ENCODE measurements around the gene PTTG1IP.

Gene PTTG1IP

DNA sequence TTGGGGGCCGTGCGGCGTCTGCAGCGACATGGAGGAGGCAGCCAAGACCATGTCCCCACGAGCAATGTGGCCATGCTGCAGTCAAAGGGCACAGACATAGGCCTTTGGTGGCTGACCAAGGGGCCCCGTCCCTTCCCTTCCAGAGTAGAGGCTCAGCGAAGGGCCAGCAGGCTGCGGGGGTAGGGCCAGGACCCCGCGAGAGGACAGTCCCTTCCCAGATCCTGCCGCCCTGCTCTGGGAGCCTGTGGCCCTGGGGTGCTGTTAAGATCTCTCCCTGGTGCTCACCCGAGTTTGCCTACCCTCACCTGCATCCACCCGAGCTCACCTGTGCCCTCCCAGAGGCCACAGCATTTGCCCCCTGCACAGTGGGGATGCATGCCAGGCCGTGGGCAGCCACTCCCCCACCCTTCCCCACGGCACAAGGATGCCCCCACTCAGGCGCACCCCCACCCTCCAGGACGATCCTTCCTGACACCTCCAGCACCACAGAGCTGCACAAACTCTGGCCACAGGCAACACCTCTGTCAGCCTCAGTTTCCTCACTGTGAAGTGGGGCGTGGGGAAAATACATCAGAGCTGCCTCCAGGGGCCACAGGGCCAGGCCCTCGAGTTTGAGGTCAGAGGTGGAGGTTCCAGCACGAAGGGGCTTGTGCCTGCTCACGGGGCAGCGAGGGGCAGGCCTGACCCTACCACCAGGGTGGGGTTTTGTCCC, 31.7 kb upstream of the PTTG1IP start:
- TF ChIP-seq, protein P1, sequence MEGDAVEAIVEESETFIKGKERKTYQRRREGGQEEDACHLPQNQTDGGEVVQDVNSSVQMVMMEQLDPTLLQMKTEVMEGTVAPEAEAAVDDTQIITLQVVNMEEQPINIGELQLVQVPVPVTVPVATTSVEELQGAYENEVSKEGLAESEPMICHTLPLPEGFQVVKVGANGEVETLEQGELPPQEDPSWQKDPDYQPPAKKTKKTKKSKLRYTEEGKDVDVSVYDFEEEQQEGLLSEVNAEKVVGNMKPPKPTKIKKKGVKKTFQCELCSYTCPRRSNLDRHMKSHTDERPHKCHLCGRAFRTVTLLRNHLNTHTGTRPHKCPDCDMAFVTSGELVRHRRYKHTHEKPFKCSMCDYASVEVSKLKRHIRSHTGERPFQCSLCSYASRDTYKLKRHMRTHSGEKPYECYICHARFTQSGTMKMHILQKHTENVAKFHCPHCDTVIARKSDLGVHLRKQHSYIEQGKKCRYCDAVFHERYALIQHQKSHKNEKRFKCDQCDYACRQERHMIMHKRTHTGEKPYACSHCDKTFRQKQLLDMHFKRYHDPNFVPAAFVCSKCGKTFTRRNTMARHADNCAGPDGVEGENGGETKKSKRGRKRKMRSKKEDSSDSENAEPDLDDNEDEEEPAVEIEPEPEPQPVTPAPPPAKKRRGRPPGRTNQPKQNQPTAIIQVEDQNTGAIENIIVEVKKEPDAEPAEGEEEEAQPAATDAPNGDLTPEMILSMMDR (IDR thresholded peaks at IDR 0.05), result no peak

DNA sequence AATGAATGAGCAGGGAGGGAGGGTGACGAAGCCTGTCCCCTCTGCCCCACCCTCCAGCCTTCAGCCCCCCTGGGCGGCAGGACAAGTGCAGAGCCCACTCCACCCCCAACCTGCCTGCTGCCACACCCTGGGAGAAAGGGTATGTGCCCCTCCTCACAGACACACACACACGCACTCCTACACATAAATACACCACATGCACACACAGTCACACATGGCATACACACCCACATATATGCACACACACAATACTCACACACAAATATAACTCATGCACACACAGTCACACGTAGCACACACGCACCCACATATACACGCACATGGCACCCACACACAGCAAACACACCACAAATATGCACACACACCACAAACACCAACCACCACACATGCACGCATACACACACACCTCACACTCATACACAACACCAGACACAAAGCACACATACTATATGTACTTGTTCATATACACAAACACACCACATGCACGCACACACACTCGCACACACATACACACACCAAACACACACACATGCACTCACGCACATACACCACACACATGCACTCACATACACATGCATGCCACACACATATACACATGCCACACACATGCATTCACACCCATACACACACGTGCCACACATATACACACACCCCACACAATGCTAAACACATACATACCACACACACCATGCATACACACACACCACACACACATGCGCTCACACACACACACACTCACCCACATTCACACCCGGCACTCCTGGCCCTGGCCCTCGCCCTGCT, 30.8 kb upstream of the PTTG1IP start:
- TF ChIP-seq, protein P1 (IDR thresholded peaks at IDR 0.05), result no peak

DNA sequence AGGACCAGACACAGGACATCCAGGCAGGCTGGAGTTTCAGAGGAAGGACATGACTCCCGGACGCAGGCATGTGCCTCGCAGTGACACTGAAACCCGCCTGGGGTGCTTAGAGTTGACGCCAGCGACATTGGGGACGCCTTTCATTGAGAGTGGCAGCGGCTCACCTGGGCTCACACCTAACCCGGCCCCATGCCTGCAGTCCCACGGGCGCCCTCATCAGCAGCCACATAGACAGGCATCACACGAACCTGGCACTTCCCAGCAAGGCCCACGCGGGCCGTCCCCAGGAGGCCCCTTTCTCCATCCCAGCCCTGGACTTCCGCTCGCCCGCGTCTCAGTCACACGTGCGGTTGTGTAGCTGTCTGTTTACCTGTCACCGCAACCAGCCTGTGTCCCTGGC, 30.2 kb upstream of the PTTG1IP start:
- TF ChIP-seq, protein P1 (IDR thresholded peaks at IDR 0.05), result no peak

DNA sequence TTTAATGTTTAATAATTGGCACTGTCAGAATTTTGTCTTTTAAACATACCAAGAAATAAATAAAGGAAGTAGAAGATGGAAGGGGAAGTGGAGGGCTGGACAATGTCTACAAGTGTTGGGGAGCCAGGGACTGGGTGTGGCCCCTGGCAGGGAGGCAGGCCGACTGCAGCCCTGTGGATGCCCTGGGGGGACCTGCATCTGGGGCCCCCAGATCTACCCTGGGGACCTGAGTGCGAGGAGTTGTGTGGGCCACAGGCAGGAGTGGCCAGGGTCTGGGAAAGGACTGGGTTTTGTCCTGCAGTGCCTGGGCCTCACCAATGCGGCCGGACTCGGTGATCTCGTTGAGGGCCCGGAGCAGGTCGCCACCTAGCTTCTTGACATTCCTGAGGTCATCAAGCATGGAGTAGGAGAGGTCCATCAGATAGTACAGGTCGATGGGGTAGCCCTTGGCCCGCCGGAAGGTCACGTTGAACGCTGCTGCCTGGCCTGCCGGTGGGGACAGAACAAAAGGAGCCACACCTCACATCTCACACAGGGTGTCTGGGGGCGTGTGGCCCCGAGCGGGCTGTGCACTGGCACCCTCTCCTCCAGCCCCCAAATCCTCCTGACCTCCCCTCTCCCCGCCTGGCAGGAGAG, 29.7 kb upstream of the PTTG1IP start:
- TF ChIP-seq, protein P1 (IDR thresholded peaks at IDR 0.05), result no peak

DNA sequence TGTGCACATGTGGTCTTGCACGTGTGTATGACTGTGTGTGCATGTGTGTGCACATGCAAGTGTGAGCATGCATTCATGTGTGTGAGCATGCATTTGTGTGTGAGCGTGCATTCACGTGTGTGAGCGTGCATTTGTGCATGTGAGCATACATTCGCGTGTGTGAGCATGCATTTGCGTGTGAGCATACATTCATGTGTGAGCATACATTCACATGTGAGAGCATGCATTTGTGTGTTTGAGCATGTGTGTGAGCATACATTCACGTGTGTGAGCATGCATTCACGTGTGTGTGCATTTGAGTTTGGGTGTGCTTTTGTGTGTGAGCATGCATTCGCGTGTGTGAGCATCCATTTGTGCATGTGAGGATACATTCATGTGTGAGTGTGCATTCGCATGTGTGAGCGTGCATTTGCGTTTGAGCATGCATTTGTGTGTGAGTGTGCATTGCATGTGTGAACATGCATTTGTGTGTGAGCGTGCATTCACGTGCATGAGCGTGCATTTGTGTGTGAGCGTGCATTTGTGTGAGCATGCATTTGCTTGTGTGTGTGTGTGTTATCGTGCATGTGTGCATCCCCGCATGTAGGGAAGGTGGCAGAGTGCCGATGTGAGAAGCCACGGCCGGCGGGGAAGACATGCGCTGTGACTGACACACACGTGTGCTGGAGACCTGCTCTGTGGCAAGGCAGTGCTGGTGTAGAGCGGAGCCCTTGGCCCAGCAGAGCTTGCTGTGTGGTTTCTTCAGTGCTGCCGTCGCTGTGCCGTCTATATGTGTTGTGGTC, 29.0 kb upstream of the PTTG1IP start:
- TF ChIP-seq, protein P1 (IDR thresholded peaks at IDR 0.05), result no peak

DNA sequence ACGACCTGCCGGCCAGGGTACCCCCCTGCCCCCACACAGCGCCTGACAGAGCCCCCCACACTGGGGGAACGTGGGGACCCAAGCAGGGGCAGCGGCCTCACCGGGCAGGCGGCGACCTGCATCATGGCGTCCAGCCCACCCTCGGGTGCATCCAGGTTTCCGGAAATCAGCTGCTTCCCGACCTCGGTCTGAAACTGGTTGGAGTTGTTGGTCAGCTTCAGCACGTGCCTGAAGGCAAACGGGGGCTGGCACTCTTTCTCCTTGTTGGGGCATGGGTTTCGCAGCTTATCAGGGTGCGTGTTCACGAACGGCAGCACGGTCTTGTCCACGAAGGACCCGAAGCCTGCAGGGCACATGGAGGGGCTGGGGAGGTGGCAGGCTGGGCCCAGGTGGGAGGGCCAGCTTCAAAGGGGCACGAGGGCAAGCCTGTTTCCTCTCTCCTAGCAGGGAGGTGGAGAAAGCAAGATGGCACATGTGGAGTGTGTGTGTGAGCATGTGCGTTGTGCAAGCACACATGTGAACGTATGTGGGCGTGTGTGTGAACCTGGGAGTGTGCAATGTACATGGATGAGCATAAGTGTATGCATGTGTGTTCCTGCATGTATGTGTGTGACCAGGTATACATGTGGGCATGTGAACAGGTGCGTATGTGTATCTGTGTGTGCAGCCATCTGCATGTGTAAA, 28.0 kb upstream of the PTTG1IP start:
- TF ChIP-seq, protein P1 (IDR thresholded peaks at IDR 0.05), result no peak
